Kidney (tissue), 14 donors: ENCODE data around the gene GPR61. TPM values are rescaled to one million over a fixed set of nuclear protein-coding genes. Genes with fewer than 3 reads are reported as not detected.

ENCODE experiments used
- DNase-seq, 5 donors: peaks; one replicate each; pipeline ENCODE4 v3.0.0-alpha.2; 2013 to 2020
- FAIRE-seq: peaks from 2 replicates; lab custom pipeline; 2012; peaks lifted over from hg19 to GRCh38; lab: Jason Lieb, UNC
- H3K27ac ChIP-seq, 2 donors: one replicate each; pipeline ENCODE4 v1.7.0; 2013; ENCODE audit warnings: low read depth in 2 of 2, low read length in 2 of 2, inconsistent platforms in 1 of 2
- H3K27me3 ChIP-seq: one replicate; pipeline ENCODE4 v1.7.1; 2013; ENCODE audit warnings: low read length, inconsistent platforms; ENCODE audit not compliant: control insufficient read depth, insufficient read depth
- H3K36me3 ChIP-seq, 3 donors: one replicate each; pipeline versions ENCODE4 v1.7.0 to v1.7.1; 2013; ENCODE audit warnings: low read length in 3 of 3, control low read depth in 1 of 3, inconsistent platforms in 1 of 3; ENCODE audit not compliant: insufficient read depth in 3 of 3, control insufficient read depth in 2 of 3
- H3K4me1 ChIP-seq, 3 donors: one replicate each; pipeline versions ENCODE4 v1.7.0 to v1.7.1; 2013; ENCODE audit warnings: low read length in 3 of 3, inconsistent platforms in 1 of 3, low read depth in 1 of 3; ENCODE audit not compliant: control insufficient read depth in 2 of 3, insufficient read depth in 2 of 3
- H3K4me3 ChIP-seq, 3 donors: one replicate each; pipeline versions ENCODE4 v1.7.0 to v1.8.1; 2013; ENCODE audit warnings: low read length in 3 of 3, control low read depth in 1 of 3, inconsistent platforms in 1 of 3
- H3K9ac ChIP-seq, 3 donors: one replicate each; pipeline versions ENCODE4 v1.7.0 to v1.7.1; 2013; ENCODE audit warnings: low read length in 3 of 3, control low read depth in 1 of 3, inconsistent platforms in 1 of 3
- H3K9me3 ChIP-seq, 3 donors: one replicate each; pipeline versions ENCODE4 v1.7.0 to v1.7.1; 2013; ENCODE audit warnings: low read length in 3 of 3, control low read depth in 1 of 3, inconsistent platforms in 1 of 3; ENCODE audit not compliant: control insufficient read depth in 2 of 3, insufficient read depth in 1 of 3
- CTCF ChIP-seq: IDR thresholded peaks from 3 replicates; pipeline ENCODE4 v1.5.1; 2012; ENCODE audit warnings: mild to moderate bottlenecking, moderate library complexity, borderline replicate concordance; ENCODE audit not compliant: insufficient read depth; ENCODE audit errors: extremely low read depth
- intact Hi-C: fragments of 100-400 bp; cut with DNase I; formaldehyde crosslinking; loops from one replicate; pipeline ENCODE4 v1.11.1; 2022
- polyA plus RNA-seq: library from polyadenylated mRNA; stranded (reverse); fragments of 350-450 nt; fragmentation: Illumina TruSeq; extraction: RNeasy Lipid Tissue Mini Kit (QIAGEN cat#74804); gene quantifications from one replicate; pipeline ENCODE4 v1.2.3, GENCODE V29; 2014; ENCODE audit warnings: low read depth, low replicate concordance; ENCODE audit not compliant: insufficient read depth
- total RNA-seq: library from RNA; stranded (reverse); fragmentation: NEBNext Ultra II Directional; extraction: Animal tissue kit (Norgen Biotek cat#: 25700); gene quantifications from one replicate; pipeline ENCODE4 v1.2.1, GENCODE V29; 2021
- donor health status: control.
- donor health status: control.
- donor health status: control.
- donor health status: control.
- donor health status: control.
- donor health status: DM: yes; HTN: yes; CAD: no.
- donor health status: Normal renal cell carcinoma (clear cell type).

Gene GPR61
- total and polyA plus RNA-seq, 2 donors from 2014 or later: not detected

GRCh38 chr1:109527098-109527811 is 12.4 kb upstream of the GPR61 start:
- H3K9ac ChIP-seq: no peak overlapping the region
- no peak for DNase-seq
- no peak for FAIRE-seq
- intact Hi-C loops: loop anchor here (10.0 kb wide), 1 partner anchor 102 kb away; the partner anchor contains the start of gene PSMA5
- H3K4me1 ChIP-seq: no peaks in the 10 kb centered on the region
- H3K27me3 ChIP-seq: no peaks in the 10 kb centered on the region
- H3K27ac ChIP-seq: no peak overlapping the region
- H3K4me3 ChIP-seq: no peak overlapping the region
- TF ChIP-seq CTCF: no peak
- H3K9me3 ChIP-seq: no peaks in the 10 kb centered on the region
- H3K36me3 ChIP-seq: no peaks in the 10 kb centered on the region

- H3K4me1 ChIP-seq: peaks cover 0 to 4% (median 0%) of the 10 kb centered on the region in 3 donors
- FAIRE-seq: no peak
- H3K4me3 ChIP-seq: no peak overlapping the region
- no peaks in the 10 kb centered on the region for H3K27me3 ChIP-seq
- H3K9me3 ChIP-seq: no peaks in the 10 kb centered on the region
- TF ChIP-seq CTCF: no peak
- H3K9ac ChIP-seq: no peak overlapping the region
- H3K36me3 ChIP-seq: no peaks in the 10 kb centered on the region
- intact Hi-C loops: loop anchor here (10.0 kb wide), 1 partner anchor 103 kb away; the partner anchor contains the start of gene PSMA5
- no peak for DNase-seq
- H3K27ac ChIP-seq: no peak overlapping the region
Measured at GRCh38 chr1:109527846-109528695, 11.6 kb upstream of the GPR61 start.

GRCh38 chr1:109528712-109529111 is 11.0 kb upstream of the GPR61 start:
- Histone ChIP-seq H3K36me3 (no peaks in the 10 kb centered on the region), H3K9ac (no peak overlapping the region), H3K27ac (no peak overlapping the region), H3K9me3 (no peaks in the 10 kb centered on the region), H3K4me3 (no peak overlapping the region), H3K4me1 (peaks cover 0 to 4% (median 0%) of the 10 kb centered on the region in 3 donors), H3K27me3 (no peaks in the 10 kb centered on the region)
- intact Hi-C loops: loop anchor here (10.0 kb wide), 1 partner anchor 104 kb away; the partner anchor contains the start of gene PSMA5
- DNase-seq (no peak), FAIRE-seq (no peak)
- no peak for TF ChIP-seq CTCF
